Medulla oblongata (tissue), 1 donor: ENCODE results near the gene SOD3.

Source experiments
- DNase-seq: peaks from one replicate; pipeline ENCODE4 v3.0.0-alpha.2; 2015; ENCODE audit errors: extremely low spot score

Gene SOD3, protein sequence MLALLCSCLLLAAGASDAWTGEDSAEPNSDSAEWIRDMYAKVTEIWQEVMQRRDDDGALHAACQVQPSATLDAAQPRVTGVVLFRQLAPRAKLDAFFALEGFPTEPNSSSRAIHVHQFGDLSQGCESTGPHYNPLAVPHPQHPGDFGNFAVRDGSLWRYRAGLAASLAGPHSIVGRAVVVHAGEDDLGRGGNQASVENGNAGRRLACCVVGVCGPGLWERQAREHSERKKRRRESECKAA

DNA sequence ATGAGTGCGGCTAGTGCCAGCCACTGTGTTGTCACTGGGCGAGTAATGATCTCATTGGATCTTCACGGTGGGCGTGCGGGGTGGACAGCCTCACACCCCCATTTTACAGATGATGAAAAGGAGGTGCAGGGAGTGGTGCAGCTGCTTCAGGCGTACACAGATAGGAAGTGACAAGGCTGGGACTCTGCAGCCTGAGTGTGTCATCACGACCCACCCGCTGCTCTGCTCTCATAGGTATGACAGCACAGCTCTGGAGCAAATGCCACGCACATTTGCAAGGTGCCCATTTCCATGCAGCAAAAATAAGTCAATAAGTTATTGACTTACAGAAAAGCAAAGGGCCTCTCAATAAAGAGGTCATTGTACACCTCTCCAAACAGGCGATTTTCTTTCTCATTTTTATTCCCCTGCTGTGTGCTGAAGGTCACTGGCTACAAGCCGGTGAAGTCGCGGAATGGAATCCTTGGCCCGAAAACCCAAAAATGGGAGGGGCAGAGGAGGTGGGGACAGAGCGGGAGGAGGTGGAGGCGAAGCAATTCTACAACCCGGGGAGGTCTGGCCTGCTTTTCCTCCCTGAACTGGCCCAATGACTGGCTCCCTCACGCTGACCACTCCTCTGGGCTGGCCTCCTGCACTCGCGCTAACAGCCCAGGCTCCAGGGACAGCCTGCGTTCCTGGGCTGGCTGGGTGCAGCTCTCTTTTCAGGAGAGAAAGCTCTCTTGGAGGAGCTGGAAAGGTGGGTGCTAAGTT is at the start of gene SOD3:
SOD3 (plus strand) TSS at position 658 of the 750 bp plus-strand sequence. CDS start 3,949 bp downstream, outside the sequence.
- DNase-seq: peak; percentile 54

DNA sequence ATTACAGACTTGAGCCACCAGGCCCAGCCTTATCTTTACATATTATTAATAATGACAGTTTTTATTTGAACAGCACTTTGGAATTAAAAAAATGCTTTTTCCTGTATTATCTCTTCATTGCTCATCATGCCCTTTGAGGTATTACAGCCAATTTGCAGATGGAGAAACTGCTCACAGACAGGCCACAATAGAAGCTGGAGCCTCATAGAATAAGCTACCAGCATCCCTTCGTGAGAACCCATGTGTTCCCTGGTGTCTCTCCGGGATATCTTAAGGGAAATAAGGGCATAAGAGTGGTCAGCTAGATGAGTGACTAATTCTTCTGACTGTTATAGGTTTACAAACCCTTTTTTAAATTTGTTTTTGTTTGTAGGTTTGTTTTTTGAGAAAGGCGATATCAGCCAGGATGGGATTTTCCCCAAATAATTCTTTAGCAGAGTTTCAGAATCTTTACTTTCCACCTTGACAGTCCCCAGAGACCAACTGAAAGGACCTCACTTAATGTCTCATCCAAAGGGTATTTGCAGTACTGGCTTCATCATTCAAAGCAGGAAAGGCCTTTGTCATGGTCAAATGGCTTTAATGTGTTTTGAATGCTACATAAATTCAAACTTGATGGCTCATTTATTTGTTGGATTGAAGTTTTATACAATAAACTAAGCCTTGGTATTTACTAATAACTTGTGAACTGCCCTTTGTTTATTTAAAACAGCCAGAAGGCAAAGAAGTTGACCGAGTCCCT is 48.0 kb upstream of the SOD3 start:
- no peak for DNase-seq

DNA sequence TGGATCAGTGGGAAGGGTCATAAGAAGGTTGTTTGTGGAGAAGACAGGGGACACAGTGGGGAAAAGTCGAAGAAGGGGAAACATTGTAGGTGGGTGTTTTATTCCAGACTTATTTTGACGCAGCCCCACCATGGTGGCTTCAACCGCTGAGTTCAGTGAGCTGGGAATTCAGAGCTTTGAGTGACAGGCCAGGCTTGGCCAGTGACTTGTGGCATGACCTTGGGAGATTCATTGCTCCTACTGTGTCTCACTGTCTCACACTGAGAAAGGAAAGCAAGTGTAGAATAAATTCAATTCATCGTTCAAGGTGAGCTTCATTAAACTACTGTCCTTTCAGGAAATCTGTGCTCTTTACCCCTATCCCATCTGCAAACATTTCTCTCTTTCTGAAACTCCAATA is 47.4 kb upstream of the SOD3 start:
- no peak for DNase-seq

DNA sequence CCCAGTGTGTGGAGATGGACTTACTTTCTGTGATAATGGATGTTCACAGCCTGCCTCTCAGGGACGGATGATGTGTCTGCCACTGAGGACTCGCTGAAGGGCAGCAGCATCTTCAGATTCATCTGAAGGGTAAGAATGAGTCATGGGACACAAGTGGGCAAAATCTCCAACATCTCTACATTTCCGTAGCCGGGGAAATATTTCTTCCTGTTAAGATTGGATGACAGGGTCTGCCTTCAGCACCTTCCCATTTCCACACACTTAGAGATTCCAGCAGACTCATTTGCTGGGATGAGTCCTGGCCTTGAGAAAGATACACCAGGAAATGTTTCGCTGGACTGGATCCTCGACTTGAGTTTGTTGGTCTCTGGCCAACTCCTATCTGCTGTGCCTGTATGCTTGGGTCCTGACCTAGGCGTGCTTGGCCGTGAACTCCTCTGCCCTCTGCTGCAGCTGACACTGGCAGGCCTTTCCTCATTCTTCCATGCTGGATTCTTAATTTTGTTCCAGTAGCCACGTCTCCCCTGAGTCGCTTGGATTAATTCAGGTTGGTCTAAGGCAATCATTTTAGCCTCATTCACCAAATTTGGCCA is 46.5 kb upstream of the SOD3 start:
- no peak for DNase-seq

DNA sequence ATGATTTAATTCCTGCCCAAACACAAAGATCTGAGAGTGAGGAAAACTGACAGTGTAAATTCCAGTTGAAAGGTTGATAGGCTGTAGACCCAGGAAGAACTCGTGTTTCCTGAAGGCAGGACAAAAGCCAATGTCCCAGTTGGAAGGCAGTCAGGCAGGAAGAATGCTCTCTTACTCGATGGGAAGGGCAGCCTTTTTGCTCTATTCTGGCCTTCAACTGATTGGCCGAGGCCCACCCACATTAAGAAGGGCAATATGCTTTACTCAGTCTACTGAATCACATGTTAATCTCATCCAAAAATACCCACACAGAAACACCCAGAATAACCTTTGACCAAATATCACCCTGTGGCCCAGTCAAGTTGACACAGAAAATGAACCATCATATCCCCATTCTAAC is 45.3 kb upstream of the SOD3 start:
- DNase-seq: no peak

DNA sequence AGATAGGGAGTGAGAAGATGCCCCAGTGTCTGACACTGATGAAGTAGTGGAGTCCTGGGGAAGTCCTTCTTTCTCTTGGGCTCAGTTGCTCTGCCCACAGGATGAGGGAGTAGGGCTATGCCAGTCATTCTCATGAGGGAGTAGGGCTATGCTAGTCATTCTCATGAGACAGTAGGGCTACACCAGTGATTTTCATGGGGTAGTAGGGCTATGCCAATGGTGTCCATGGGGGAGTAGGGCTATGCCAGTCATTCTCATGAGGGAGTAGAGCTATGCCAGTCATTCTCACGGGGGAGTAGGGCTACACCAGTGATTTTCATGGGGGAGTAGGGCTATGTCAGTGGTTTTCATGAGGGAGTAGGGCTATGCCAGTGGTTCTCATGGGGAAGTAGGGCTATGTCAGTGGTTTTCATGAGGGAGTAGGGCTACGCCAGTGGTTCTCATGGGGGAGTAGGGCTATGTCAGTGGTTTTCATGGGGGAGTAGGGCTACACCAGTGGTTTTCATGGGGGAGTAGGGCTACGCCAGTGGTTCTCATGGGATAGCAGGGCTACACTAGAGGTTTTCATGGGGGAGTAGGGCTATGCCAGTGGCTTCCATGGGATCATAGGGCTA is 43.3 kb upstream of the SOD3 start:
- no peak for DNase-seq

DNA sequence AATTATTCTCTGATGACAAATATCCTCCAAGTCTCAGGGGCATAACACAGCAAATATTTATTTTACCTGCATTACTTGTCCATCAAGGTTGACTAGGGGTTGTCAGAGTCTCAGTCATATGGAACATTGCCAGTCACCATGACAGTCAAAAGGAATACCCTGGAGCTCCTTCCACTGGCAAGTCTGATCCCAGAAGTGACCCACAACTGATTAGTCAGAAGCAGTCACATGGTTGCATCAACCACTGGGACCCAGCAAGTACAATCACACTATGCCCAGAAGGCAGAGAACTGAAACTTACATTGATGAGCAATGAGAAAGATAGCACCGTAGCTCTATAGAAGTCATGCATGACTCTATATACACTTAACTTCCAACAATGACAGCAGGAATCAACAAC is 41.9 kb upstream of the SOD3 start:
- no peak for DNase-seq

DNA sequence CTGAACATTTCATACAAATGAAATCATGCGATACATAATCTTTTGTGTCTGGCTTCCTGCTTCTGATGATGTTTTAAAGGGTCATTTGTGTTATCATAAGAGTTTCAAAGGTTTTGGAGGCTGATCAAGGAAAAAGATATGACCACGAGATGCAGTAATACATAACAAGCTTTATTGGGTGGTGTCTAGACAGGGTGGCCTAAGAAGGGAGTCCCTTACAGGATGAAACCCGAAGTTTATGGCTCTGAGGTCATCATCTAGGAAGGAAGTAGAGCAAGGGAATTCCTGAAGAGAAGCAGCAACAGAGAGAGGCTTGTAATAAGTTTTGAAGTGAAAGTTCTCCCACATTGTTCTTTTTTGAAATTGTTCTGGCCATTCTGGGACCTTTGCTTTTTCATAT is 40.8 kb upstream of the SOD3 start:
- DNase-seq: no peak

DNA sequence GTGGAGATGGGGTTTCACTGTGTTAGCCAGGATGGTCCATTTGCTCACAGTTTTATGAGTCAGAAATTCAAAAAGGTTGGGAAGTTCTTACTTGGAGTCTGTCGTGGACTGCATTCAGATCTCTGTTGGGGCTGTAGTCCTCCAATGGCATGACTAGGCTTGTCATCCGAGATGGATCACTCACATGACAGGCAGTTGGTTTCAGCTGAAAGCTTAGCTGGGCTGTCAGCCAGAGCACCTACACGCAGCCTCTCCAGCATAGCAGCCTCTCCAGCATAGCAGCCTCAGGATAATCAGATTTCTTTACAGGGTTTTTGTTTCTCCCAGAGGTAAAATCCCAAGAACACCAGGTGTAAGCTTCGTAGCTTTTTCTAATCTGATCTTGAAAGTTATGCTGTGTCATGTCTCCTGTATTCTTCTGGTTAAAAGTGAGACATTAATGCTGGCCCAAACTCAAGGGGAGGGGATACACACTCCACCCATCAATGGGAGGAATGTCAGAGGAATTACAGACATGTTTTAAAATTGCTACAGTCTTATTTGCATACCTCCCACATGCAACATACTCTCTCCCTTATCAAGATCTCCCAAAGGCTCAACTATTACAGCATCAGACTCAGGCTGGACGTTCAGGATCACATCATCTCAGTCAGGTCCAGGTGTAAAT is 31.6 kb upstream of the SOD3 start:
- no peak for DNase-seq

DNA sequence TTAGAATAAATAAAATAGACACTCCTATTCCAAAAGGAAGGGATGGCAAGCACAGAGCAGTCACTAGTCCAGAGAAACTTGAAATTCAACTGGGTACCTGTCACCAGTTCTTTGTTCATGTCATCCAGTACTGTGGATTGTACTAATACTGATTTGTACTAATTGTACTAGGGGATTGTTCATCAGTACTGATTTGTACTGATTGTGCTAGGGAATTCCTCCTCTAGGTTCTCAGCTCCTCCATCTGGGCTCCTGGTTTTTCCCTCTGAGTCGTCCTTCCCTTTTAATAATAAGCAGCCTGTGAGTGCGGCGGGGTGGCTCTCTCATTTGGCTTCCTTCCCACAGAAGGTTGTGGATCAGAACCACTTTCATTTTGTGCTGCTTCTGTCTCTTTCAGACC is 31.0 kb upstream of the SOD3 start:
- no peak for DNase-seq

DNA sequence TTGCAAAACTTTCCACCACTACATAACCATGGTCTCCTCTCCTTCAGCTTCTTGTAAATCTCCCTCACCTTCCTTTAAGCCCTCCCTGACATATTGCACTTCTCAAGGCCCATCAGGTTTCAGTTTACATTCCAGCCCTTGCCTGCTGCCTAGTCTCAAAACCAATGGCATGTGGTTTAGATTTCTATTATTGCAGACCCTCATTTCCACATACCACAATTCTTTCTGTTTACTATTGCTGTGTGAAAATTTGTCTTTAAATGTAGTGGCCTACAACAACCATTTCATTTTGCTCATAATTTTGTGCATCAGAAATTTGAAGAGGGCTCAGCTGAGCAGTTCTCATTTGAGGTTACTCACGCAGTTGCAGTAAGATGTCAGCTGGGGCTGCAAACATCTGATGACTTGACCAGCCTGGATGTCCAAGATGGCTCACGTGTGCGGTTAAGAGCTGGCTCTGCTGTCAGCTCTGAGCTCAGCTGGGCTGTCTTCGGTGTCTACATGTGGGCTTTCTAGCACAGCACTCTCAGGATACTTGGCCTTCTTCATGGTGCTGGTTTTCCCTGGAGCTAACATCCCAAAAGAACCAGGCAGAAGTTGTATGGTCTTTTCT is 29.9 kb upstream of the SOD3 start:
- DNase-seq: no peak

DNA sequence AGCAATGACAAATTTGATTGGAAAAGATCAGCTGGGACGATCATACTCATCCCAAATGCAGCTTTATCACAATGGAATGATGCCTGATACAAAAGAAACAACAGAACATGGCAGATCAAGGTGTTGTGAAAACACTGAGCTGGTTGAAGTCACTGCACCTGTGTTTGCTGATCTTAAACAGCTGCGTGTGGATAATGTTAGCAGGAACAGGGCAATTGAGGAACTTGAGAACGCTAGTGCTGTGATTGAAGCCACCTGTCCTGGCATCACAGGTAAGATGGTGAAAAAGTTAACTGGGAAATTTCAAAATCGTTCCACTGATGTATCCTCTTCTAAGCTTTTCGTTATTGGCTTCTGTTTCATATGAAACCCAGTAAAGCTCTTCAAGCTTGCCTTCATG is 27.4 kb upstream of the SOD3 start:
- DNase-seq: no peak

DNA sequence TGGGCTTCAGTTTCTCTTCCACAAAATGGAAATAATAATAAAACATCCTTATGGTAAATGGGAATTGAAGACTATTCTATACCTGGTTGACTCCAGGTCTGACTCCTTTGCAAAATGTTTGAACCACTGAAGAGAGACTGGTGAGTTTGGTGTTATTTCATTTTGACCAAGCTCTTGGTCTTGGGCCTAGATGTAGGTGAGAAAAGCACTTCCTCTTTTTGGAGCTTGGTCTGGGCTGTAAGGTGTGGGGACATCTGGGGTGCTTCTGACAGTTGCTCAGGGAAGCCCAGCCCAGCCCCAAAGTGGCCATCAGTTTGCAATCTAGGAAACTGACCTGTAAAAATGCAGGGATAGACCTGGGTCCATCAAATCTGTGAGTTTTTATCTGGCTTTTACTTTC is 26.8 kb upstream of the SOD3 start:
- DNase-seq: no peak

DNA sequence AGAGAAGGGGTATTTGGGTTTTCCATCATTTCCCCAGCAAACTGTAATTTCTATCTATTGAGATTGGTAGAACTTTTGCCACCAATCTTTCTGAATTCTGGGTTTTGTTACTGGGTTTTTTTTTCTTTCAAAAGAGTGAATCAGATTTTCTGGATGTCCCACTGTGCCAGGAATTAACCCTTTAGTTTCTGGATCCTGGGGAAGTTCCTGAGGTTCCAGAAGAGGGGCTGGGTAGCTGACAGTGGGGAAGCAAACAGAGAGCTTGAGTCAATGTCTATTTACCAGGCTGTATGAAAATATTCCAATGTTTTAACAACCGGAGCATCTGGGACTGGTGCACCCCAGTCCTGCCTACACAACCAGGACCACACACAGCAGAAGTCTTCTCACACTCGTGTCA is 25.8 kb upstream of the SOD3 start:
- DNase-seq: no peak

DNA sequence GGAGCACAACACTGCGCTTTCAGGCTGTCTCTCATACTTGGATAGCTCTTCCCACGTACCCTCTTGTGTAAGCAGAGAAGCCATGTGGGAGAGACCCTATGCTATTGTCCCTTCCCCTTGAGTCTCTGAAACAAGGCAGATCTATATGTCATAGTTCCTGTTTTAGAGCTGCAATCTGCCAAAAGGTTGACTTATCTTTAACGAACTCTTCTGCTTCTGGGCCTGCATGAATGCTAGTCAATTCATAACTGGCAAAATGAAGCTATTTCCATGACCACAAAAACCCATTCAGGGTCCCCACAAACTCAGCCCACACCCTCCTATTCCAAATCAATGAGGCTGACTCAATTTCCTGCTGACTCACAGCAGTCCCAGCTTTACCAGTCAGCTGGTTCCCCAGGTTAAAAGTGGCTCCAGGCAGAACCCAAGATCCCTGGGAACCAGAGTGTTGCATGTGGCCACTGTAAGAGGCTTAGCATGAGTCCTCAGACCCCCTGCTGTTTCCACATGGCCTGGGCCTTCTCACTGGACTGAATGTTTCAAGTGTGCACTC is 25.3 kb upstream of the SOD3 start:
- DNase-seq: no peak

DNA sequence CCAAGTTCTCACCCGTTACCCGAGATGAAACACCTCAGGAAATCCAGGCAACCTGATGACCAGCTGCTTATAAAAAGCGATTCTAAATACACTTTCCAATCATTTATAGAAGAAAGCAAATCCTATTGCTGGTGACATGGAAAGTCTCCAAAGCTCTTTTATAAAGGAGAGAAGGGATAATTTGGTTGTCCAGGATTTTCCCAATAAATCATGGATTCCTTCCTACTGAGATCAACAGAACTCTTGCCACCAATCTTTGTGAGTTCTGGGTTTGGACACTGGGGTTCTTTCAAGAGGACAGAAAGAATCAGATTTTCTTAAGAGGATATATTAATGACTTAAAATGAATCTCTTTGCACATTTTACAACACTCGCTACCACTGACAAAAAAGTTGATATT is 24.7 kb upstream of the SOD3 start:
- no peak for DNase-seq

DNA sequence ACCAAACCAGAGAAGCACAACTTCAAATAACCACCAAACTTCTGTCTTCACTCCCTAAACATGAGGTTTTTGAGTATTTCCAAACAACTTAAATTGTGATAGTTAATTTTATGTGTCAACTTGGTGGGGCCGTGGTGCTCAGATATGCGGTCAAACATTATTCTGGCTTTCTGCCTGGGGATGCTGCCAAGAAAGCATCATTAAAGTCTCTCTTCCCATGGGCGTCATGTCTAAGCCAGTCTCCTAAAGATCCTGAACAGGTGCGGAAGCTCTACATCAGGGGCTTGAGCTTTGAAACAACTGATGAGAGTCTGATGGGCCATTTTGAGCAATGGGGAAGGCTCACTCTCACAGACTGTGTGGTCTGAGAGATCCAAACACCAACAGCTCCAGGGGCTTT is 24.1 kb upstream of the SOD3 start:
- no peak for DNase-seq

DNA sequence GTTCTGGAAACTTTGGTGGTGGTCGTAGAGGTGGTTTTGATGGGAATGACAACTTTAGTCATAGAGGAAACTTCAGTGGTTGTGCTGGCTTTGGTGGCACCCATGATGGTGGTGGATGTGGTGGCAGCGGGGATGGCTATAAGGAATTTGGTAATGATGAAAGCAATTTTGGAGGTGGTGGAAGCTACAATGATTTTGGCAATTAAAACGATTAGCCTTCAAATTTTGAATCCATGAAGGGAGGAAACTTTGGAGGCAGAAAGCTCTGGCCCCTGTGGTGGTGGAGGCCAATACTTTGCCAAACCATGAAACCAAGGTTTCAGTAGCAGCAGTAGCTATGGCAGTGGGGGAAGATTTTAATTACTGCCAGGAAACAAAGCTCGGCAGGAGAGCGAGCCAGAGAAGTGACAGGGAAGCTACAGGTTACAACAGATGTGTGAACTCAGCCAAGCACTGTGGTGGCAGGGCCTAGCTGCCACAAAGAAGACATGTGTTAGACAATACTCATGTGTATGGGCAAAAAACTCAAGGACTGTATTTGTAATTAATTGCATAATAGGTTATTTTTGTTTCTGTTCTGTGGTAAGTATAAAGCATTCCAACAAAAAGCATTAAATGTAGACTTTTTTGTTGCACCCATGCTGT is 23.2 kb upstream of the SOD3 start:
- DNase-seq: no peak

DNA sequence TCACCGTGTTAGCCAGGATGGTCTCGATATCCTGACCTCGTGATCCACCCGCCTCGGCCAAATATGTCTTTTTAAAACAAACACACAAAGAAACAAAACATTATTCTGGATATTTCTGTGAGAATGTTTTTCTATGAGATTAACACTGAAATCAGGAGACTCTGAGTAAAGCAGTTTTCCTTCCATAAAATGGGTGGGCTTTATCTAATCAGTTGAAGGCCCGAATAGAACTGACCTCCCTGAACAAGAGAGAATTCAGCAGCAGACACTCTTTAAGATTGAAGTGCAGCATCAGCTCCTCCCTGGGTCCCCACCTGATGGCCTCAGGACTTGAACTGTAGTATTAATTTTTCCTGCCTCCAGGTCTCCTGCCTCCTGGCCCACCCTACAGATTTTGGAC is 22.4 kb upstream of the SOD3 start:
- no peak for DNase-seq

DNA sequence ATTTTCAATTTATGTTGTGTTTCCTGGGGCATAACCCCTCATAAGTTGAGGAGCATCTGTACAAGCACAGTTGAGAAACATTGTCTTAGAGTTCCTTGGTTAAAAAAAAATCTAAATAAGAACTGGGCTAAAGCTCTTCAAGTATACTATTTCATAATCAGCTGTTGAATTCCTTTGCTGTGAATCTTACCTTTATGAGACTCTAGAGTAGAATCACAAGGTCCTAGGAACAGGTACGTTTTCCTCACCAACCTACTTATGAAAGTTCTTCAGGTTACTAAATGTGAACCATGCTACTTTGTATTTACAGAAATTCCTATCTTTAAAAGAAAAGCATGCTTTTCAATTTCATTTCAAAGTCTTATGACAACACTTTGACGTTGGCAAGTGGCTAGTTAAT is 20.9 kb upstream of the SOD3 start:
- no peak for DNase-seq
